HS-27A (cell line): ENCODE data around the gene SUMO3.

ENCODE experiments used
- DNase-seq: peaks from one replicate; pipeline ENCODE4 v3.0.0-alpha.2; 2012; ENCODE audit warnings: low read depth, missing footprints

Gene SUMO3

GRCh38 chr21:44778499-44778911 is 39.4 kb downstream of the SUMO3 start:
- DNase-seq, result no peak

GRCh38 chr21:44778094-44778493 is 39.8 kb downstream of the SUMO3 start:
- DNase-seq, result no peak

GRCh38 chr21:44774972-44775371 is 42.9 kb downstream of the SUMO3 start:
- no peak for DNase-seq

- DNase-seq, result no peak
Observed at GRCh38 chr21:44773291-44773932, 44.5 kb downstream of the SUMO3 start.

GRCh38 chr21:44771896-44772525 is 45.9 kb downstream of the SUMO3 start:
- no peak for DNase-seq

- DNase-seq, result no peak
Observed at GRCh38 chr21:44767834-44768831, 49.7 kb downstream of the SUMO3 start.

GRCh38 chr21:44766818-44767354 is 51.0 kb downstream of the SUMO3 start:
- no peak for DNase-seq

GRCh38 chr21:44766014-44766817 is 51.6 kb downstream of the SUMO3 start:
- DNase-seq, result no peak

GRCh38 chr21:44765231-44766013 is 52.4 kb downstream of the SUMO3 start:
- DNase-seq, result no peak

GRCh38 chr21:44764319-44765230 is 53.3 kb downstream of the SUMO3 start:
- no peak for DNase-seq

GRCh38 chr21:44763451-44764318 is 54.2 kb downstream of the SUMO3 start:
- DNase-seq, result no peak

GRCh38 chr21:44763050-44763378 is 54.8 kb downstream of the SUMO3 start:
- DNase-seq, result no peak

- no peak for DNase-seq
Observed at GRCh38 chr21:44762221-44763049, 55.4 kb downstream of the SUMO3 start.

- DNase-seq, result no peak
Observed at GRCh38 chr21:44761747-44762208, 56.1 kb downstream of the SUMO3 start.

GRCh38 chr21:44761011-44761729 is 56.7 kb downstream of the SUMO3 start:
- DNase-seq, result no peak

GRCh38 chr21:44760376-44760775 is 57.5 kb downstream of the SUMO3 start:
- no peak for DNase-seq

- no peak for DNase-seq
Observed at GRCh38 chr21:44759628-44760285, 58.1 kb downstream of the SUMO3 start.
